Right atrium auricular region (tissue), 2 donors: ENCODE results near the gene ENPP6. TPM values are rescaled to one million over a fixed set of nuclear protein-coding genes. Genes with fewer than 3 reads are reported as not detected.

Source experiments
- DNase-seq: peaks from one replicate; pipeline ENCODE4 v3.0.0-alpha.2; 2019; ENCODE audit warnings: low spot score
- H3K27ac ChIP-seq, 2 donors: fragments of 200-600 bp; sonication (generic); 1 replicate in 1 of 2; 2 replicates in 1 of 2; pipeline ENCODE4 v1.5.1; 2016 to 2019
- H3K27me3 ChIP-seq, 2 donors: fragments of 200-600 bp; sonication (generic); one replicate each; pipeline versions ENCODE4 v1.5.1 to v1.6.0; 2017 to 2019
- H3K36me3 ChIP-seq: fragments of 200-600 bp; sonication (generic); one replicate; pipeline ENCODE4 v1.5.1; 2016
- H3K4me1 ChIP-seq, 2 donors: fragments of 200-600 bp; sonication (generic); one replicate each; pipeline versions ENCODE4 v1.5.1 to v1.6.0; 2017 to 2019
- H3K4me3 ChIP-seq, 2 donors: fragments of 200-600 bp; sonication (generic); 1 replicate in 1 of 2; 2 replicates in 1 of 2; pipeline ENCODE4 v1.5.1; 2017 to 2019; ENCODE audit warnings: mild to moderate bottlenecking in 1 of 2, moderate library complexity in 1 of 2
- H3K9me3 ChIP-seq, 2 donors: fragments of 200-600 bp; sonication (generic); one replicate each; pipeline ENCODE4 v1.5.1; 2019
- CTCF ChIP-seq, 2 donors: fragments of 200-600 bp; sonication (generic); IDR thresholded peaks; one replicate each; pipeline ENCODE4 v1.5.1; 2019; ENCODE audit warnings: antibody characterized with exemption in 2 of 2
- total RNA-seq, 2 donors: library from RNA; depleted of rRNA; stranded (reverse); fragments of >200 nt; gene quantifications; one replicate each; pipeline ENCODE4 v1.1.0, GENCODE V29; 2016

The ENPP6 gene
- total RNA-seq, 2 donors from 2014 or later: not detected

- TF ChIP-seq CTCF (IDR thresholded peaks at IDR 0.05): no peak
These were observed 23.8 kb downstream of the ENPP6 start for GRCh38 chr4:184193556-184194525.

GRCh38 chr4:184192933-184193332 is 24.7 kb downstream of the ENPP6 start:
- H3K27ac ChIP-seq: no peak overlapping the region
- no peak for TF ChIP-seq CTCF (IDR thresholded peaks at IDR 0.05)
- no peaks in the 10 kb centered on the region for H3K4me1 ChIP-seq
- no peaks in the 10 kb centered on the region for H3K27me3 ChIP-seq
- DNase-seq: no peak
- H3K4me3 ChIP-seq: no peak overlapping the region
- H3K36me3 ChIP-seq: no peaks in the 10 kb centered on the region
- H3K9me3 ChIP-seq: no peaks in the 10 kb centered on the region

More at GRCh38 chr4:184193556-184194525, 23.8 kb downstream of the ENPP6 start:
- no peaks in the 10 kb centered on the region for H3K27me3 ChIP-seq
- no peaks in the 10 kb centered on the region for H3K36me3 ChIP-seq
- H3K27ac ChIP-seq: peak overlapping the region in 1 of 2 donors; percentile 53
- H3K4me3 ChIP-seq: no peak overlapping the region
- no peaks in the 10 kb centered on the region for H3K9me3 ChIP-seq
- no peak for DNase-seq
- H3K4me1 ChIP-seq: no peaks in the 10 kb centered on the region

GRCh38 chr4:184191267-184191666 is 26.4 kb downstream of the ENPP6 start:
- Histone ChIP-seq H3K27me3 (no peaks in the 10 kb centered on the region), H3K27ac (no peak overlapping the region), H3K4me3 (no peak overlapping the region), H3K9me3 (no peaks in the 10 kb centered on the region), H3K4me1 (no peaks in the 10 kb centered on the region), H3K36me3 (no peaks in the 10 kb centered on the region)
- TF ChIP-seq CTCF (IDR thresholded peaks at IDR 0.05): no peak
- no peak for DNase-seq

- H3K27me3 ChIP-seq: no peaks in the 10 kb centered on the region
- H3K4me1 ChIP-seq: no peaks in the 10 kb centered on the region
- no peak for TF ChIP-seq CTCF (IDR thresholded peaks at IDR 0.05)
- H3K36me3 ChIP-seq: no peaks in the 10 kb centered on the region
- no peak overlapping the region for H3K4me3 ChIP-seq
- no peak overlapping the region for H3K27ac ChIP-seq
- no peak for DNase-seq
- no peaks in the 10 kb centered on the region for H3K9me3 ChIP-seq
These were observed 27.0 kb downstream of the ENPP6 start for GRCh38 chr4:184190711-184191110.

- no peaks in the 10 kb centered on the region for H3K4me1 ChIP-seq
- TF ChIP-seq CTCF (IDR thresholded peaks at IDR 0.05): no peak
- no peak overlapping the region for H3K4me3 ChIP-seq
- H3K36me3 ChIP-seq: no peaks in the 10 kb centered on the region
- DNase-seq: no peak
- H3K27me3 ChIP-seq: no peaks in the 10 kb centered on the region
- no peaks in the 10 kb centered on the region for H3K9me3 ChIP-seq
- H3K27ac ChIP-seq: no peak overlapping the region
These were observed 27.7 kb downstream of the ENPP6 start for GRCh38 chr4:184189966-184190365.
